Measurements from ENCODE around the gene CMTM8. TPM values are rescaled to one million over a fixed set of nuclear protein-coding genes. Genes with fewer than 3 reads are reported as not detected.
A peak's percentile ranks its signal among the peaks of the same experiment; 100 is the strongest.

Gene CMTM8
- total RNA-seq, 2 donors from 2014 or later: 5.8 to 11.6 TPM

DNA sequence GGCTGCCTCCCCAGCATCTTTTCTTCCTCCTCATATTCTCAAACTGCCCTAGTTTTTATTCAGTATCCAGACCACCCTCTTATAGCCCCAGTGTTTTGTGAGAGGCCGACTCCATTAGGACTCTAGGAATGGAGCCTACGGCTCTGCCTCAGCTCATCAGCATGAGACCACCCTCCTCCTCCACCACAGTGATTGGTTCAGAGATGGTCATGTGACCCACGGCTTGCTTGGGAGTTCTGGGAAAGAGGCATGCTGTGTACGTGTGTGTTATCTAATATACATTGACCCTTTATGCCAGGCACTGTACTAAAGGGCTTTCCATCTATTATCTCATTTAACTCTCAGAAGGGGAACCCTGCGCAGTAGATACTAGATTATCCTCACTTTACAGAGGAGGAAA is 135.4 kb downstream of the CMTM8 start:
- Mint-ChIP-seq H3K9me3 (no peaks in the 10 kb centered on the region), H3K27ac (no peak overlapping the region), H3K4me1 (no peaks in the 10 kb centered on the region), H3K27me3 (ENCODE audit: insufficient read depth) (no peaks in the 10 kb centered on the region), H3K36me3 (ENCODE audit: low read depth) (no peaks in the 10 kb centered on the region), H3K4me3 (no peak overlapping the region)
- Histone ChIP-seq H3K9me3 (ENCODE audit: control insufficient read depth, low read length) (no peaks in the 10 kb centered on the region), H3K4me3 (ENCODE audit: low read length) (no peak overlapping the region), H3K36me3 (ENCODE audit: control insufficient read depth, insufficient read depth, low read length) (no peaks in the 10 kb centered on the region), H3K27ac (ENCODE audit: low read depth, low read length) (no peak overlapping the region), H3K27me3 (ENCODE audit: control insufficient read depth, insufficient read depth, low read length, poor library complexity, severe bottlenecking) (peaks cover 4% of the 10 kb centered on the region), H3K4me1 (ENCODE audit: control insufficient read depth, insufficient read depth, low read length) (no peaks in the 10 kb centered on the region), H3K9ac (ENCODE audit: extremely low read depth, low read length, poor library complexity, severe bottlenecking) (no peak overlapping the region)
- no peak for TF ChIP-seq CTCF (conservative IDR thresholded peaks at IDR 0.05)
- WGBS, 2 experiments (ENCODE audit: insufficient coverage in 1 of 2, insufficient read length in 1 of 2): 92 to 94% methylated on average over 2 to 5 of the region's 5 CpGs
- no peak for DNase-seq

DNA sequence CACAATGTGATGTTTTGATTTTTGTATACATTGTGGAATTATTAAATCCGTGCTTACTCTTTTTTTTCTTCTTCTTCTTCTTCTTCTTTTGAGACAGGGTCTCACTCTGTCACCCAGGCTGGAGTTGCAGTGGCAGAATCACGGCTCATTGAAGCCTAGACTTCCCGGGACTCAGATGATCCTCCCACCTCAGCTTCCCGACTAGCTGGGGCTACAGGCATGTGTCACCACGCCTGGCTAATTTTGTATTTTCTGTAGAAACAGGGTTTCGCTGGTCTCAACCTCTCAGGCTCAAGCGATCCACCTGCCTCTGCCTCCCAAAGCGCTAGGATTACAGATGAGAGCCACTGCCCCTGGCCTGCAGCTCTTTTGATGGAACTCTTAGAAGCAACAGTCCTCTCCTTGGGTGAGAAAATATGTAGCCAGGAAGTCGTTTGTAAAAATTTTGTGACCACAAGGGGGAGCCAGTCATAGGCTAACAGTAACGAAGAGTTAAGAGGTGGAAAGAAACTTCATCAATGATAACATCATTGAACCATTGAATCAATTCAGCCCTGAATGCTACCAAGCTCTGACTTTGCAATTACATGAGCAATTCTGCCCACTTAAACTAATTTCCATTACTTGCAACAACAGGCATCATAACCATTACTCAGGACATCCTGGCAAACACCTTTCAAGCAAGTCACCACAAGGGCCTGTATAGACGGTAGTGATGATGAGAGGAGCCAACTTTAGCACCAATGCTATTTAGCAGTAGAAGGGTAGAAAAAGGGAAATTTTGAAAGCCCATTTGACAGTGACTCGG is 136.5 kb downstream of the CMTM8 start:
- no peaks in the 10 kb centered on the region for H3K9me3 Mint-ChIP-seq
- no peaks in the 10 kb centered on the region for H3K27me3 Mint-ChIP-seq (ENCODE audit: insufficient read depth)
- no peak overlapping the region for H3K4me3 Mint-ChIP-seq
- Histone ChIP-seq H3K9ac (ENCODE audit: extremely low read depth, low read length, poor library complexity, severe bottlenecking) (no peak overlapping the region), H3K27me3 (ENCODE audit: control insufficient read depth, insufficient read depth, low read length, poor library complexity, severe bottlenecking) (peaks cover 4% of the 10 kb centered on the region), H3K27ac (ENCODE audit: low read depth, low read length) (no peak overlapping the region), H3K4me1 (ENCODE audit: control insufficient read depth, insufficient read depth, low read length) (no peaks in the 10 kb centered on the region), H3K36me3 (ENCODE audit: control insufficient read depth, insufficient read depth, low read length) (no peaks in the 10 kb centered on the region), H3K9me3 (ENCODE audit: control insufficient read depth, low read length) (no peaks in the 10 kb centered on the region), H3K4me3 (ENCODE audit: low read length) (no peak overlapping the region)
- DNase-seq: peak; percentile 92
- no peaks in the 10 kb centered on the region for H3K36me3 Mint-ChIP-seq (ENCODE audit: low read depth)
- 50 to 54% methylated on average over 12 of the region's 12 CpGs for WGBS, 2 experiments (ENCODE audit: insufficient coverage in 1 of 2, insufficient read length in 1 of 2)
- H3K27ac Mint-ChIP-seq: peak overlapping the region; percentile 53
- peak; percentile 89 for TF ChIP-seq CTCF (conservative IDR thresholded peaks at IDR 0.05)
- peaks cover under 1% of the 10 kb centered on the region for H3K4me1 Mint-ChIP-seq

- Mint-ChIP-seq H3K27me3 (ENCODE audit: insufficient read depth) (no peaks in the 10 kb centered on the region), H3K4me1 (peaks cover 4% of the 10 kb centered on the region), H3K27ac (no peak overlapping the region), H3K4me3 (no peak overlapping the region), H3K36me3 (ENCODE audit: low read depth) (no peaks in the 10 kb centered on the region), H3K9me3 (no peaks in the 10 kb centered on the region)
- H3K4me3 ChIP-seq (ENCODE audit: low read length): no peak overlapping the region
- no peaks in the 10 kb centered on the region for H3K9me3 ChIP-seq (ENCODE audit: control insufficient read depth, low read length)
- no peak overlapping the region for H3K9ac ChIP-seq (ENCODE audit: extremely low read depth, low read length, poor library complexity, severe bottlenecking)
- H3K27me3 ChIP-seq (ENCODE audit: control insufficient read depth, insufficient read depth, low read length, poor library complexity, severe bottlenecking): peaks cover 4% of the 10 kb centered on the region
- H3K27ac ChIP-seq (ENCODE audit: low read depth, low read length): no peak overlapping the region
- 94 to 96% methylated on average over 4 to 5 of the region's 5 CpGs for WGBS, 2 experiments (ENCODE audit: insufficient coverage in 1 of 2, insufficient read length in 1 of 2)
- no peaks in the 10 kb centered on the region for H3K4me1 ChIP-seq (ENCODE audit: control insufficient read depth, insufficient read depth, low read length)
- DNase-seq: no peak
- H3K36me3 ChIP-seq (ENCODE audit: control insufficient read depth, insufficient read depth, low read length): no peaks in the 10 kb centered on the region
- TF ChIP-seq CTCF (conservative IDR thresholded peaks at IDR 0.05): no peak
These were observed 137.1 kb downstream of the CMTM8 start for GRCh38 chr3:32375596-32375930.
